NCI-H1694 treated with DMSO at 0.1 percent for 48 hours (cell line): Measurements from ENCODE around the gene TOX3.

Experiments
- DNase-seq: peaks from one replicate; lab custom pipeline; 2025; lab: John Stamatoyannopoulos, UW

The TOX3 gene

GRCh38 chr16:52492789-52493357, 54.1 kb downstream of the TOX3 start:
- DNase-seq = no peak

GRCh38 chr16:52491216-52491615, 55.7 kb downstream of the TOX3 start:
- no peak for DNase-seq

- DNase-seq = no peak
Observed at GRCh38 chr16:52489894-52490293, 57.0 kb downstream of the TOX3 start.

GRCh38 chr16:52488837-52489289, 58.1 kb downstream of the TOX3 start:
- DNase-seq = no peak

GRCh38 chr16:52487849-52488457, 59.0 kb downstream of the TOX3 start:
- no peak for DNase-seq

DNA sequence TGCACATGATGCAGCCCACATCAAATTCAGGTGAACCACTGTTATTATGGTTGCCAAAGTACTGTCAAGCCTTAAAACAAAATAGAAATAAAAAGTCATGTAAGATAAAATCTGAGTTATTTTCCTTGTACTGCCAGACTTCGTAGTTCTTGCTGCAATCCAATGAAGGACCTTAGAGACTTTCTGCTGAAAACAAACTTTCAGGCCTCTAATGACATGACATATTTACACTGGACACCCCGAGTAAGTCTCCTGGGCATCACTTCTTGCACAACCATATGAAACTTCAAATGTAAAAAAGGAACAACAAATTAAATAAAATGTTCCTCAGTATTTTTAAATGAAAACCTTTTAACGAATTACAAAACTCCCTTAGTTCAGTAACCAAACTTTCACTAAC, 66.7 kb downstream of the TOX3 start:
- no peak for DNase-seq

- no peak for DNase-seq
Observed at GRCh38 chr16:52476111-52476510, 70.8 kb downstream of the TOX3 start.

DNA sequence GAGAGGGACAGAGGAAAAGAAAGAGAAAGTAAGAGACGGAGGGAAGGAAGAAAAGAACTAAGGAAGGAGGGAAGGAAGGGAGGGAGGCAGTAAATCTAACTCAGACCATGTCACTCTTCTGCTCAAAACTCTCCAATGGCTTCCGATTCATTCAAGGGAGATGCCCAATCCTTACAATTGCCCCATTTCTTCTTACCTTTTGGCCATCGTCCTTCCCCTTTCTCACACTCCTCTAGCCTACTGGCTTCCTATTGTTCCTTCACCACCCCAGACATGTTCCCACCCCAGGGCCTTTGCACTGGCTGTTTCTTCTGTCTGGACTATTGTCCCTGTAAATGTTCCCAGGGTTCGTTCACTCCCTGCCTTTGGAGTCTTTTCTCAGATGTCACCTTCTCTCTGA, 72.3 kb downstream of the TOX3 start:
- no peak for DNase-seq

DNA sequence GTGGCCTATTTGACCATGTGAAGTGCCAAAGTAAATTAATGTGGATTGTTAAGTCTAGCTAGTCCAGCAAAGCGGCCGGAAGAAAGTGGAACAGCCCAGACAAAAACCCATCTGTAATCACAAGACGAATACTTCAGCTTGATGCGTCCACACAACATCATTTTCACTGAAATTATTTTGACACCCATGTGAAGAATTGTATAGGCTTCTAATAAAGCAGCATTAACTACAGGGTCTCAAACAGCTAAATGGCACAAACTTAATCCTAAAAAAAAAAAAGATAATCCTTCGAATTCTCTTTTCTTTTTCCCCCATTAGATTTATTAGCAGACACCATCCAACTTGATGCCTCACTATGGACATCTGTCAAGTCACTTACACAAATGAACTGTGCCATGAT, 73.8 kb downstream of the TOX3 start:
- no peak for DNase-seq

DNA sequence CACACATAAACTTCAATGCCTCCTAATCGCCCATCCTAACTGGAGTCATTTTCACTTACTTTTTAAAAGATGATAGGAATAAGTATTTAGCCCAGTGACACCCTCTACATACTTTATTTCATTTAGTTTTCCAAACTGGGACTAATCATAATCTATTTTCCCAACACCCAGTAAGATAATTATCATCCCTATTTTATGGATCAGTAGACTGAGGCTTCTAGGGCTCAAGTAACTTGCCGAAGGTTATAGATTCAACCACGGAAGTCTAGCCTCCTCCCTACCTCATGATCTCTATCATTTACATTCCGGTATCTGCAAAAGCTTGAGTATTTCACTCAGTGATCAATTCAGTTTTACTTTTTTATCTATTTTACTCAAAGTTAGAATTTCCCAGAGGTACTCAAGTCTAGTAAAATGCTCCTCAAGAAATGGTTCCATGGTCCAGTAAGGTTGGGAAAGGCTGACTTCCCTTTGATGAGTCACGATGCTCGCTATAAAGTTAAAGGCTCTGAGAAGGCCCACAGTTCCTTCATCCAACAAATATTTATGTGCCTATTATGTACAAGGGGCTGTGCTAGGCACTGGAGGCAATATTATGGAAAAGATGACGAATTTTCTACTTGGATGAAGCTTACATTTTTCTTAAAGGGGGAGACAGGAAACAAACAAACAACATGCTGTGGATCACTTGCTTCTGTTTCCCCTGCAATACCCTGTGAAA, 75.1 kb downstream of the TOX3 start:
- DNase-seq = no peak

DNA sequence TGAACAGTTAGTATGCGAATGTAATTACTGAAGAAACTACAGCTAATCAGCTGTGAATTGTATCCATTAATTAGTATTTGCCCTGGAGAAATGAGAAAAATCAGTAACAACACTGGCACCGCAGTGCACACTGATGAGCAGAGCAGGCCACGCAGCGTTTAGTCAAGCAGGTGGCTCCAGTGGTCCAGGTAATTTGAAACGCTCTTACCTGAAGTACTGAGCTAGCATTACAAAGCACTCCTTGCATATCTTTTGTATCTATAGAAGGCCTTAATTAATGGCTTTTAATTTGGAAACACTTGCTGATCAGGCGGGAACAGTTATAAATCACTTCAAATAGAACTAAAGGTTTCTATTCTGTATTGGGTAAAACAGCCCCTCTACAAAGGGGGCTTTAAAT, 76.4 kb downstream of the TOX3 start:
- no peak for DNase-seq

- no peak for DNase-seq
Observed at GRCh38 chr16:52469775-52470174, 77.2 kb downstream of the TOX3 start.

DNA sequence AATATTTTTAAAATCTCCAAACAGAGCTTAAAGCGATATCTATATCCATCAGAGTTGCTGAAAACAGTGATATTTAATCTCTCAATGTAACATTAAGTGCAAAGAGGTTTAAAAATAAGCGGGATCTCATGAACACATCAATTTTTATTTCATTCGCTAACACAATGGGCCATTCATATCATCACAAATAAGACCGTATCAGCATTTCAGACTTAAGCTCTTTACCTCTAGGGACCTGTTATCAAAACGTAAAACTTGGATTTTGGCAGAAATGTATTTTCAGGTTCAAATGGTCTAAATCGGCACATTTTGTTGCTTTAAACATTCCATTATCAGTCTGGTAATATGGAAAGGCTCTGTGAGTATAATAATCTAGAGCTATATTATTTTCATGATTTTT, 77.9 kb downstream of the TOX3 start:
- DNase-seq = no peak

DNA sequence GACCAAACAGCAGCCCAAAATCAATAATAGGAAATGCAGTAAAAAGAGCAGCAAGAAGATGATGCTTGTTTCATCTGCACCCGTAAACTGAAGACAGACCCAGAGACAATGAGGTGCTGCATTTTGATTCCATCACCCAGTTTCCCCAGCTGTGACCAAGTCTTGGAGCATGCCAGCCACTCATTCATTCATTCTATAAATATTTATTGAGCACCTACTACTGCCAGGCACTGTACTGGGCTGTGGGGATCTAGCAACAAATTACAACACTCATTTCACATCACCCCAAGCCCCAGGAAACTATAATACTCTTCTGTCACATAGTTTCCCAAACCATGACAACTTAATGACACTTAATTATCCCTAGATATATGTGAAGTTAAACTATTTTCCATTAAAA, 79.2 kb downstream of the TOX3 start:
- DNase-seq = no peak

DNA sequence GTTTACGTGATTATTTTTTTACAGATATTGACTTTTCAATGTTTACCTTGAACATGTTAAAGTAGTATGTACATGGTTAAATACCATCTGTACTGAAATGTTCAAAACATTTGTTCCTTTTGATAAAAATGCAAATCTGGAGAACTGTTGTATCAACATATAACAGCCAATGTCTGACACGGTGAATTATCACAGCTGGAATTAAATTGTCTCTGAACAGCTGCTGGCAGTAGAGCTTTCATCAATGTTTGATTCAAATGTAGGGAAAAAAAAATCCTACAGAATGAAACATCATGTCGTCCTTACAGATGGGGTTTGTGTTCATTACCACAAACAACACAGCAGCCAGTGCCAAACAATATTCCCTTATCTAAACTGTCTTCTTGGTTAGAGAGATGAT, 79.9 kb downstream of the TOX3 start:
- peak; percentile 31 for DNase-seq

GRCh38 chr16:52465711-52466267, 81.2 kb downstream of the TOX3 start:
- DNase-seq = peak; percentile 62

GRCh38 chr16:52463904-52464303, 83.0 kb downstream of the TOX3 start:
- no peak for DNase-seq

DNA sequence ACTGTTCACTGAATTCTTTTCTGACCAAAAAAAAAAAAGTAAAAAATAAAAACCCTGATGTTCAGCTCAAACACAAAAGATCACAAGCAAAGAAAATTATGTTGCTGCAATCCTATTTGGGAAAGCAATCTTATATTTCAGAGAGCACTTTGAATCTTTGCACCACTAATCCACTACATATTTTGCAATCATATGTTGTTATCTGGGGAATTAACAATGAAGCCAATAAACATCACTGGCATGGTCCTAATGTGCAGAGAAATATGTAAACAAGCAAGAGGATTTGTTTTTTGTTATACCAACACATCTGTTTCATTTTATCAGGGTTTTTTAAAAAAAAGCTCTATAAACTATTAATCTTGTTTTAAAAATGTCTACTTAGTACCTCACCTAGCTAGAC, 84.1 kb downstream of the TOX3 start:
- no peak for DNase-seq

GRCh38 chr16:52460639-52461178, 86.2 kb downstream of the TOX3 start:
- no peak for DNase-seq

DNA sequence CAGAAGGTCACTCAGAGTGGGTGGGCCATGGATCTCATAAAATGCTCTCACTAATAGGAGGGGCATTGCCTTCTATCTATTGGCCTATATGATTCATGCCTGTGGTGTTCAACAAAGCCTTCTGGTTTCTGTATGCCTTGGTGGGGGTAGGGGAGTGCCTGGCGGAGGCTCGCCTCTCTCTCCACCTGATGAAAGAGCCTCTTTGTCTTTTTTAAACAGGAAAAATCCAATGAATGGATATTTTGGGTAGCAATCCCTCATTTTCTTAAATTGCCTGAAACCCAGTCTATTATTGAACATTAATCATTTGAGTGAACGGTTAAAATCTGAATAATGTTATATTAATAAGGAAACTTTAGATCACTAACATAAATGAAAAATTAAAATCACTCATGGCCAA, 90.6 kb downstream of the TOX3 start:
- no peak for DNase-seq

GRCh38 chr16:52455549-52456277, 91.2 kb downstream of the TOX3 start:
- DNase-seq = no peak

GRCh38 chr16:52453644-52454043, 93.3 kb downstream of the TOX3 start:
- DNase-seq = no peak
